Activated CD8-positive, alpha-beta memory T cell treated with anti-CD3 and anti-CD28 coated beads, Interleukin-2, amount 50 U/mL, for 1 hour (primary cell): ENCODE measurements around the gene PIK3CG.
"Not testable (repeated sequence)": the region's sequence is repeated elsewhere in the genome, so short reads cannot be mapped to it uniquely, and the experiment has no call there.

ENCODE experiments used
- DNase-seq: peaks from one replicate; pipeline ENCODE4 v3.0.0-alpha.2; 2020; ENCODE audit errors: extremely low read depth

PIK3CG gene

DNA sequence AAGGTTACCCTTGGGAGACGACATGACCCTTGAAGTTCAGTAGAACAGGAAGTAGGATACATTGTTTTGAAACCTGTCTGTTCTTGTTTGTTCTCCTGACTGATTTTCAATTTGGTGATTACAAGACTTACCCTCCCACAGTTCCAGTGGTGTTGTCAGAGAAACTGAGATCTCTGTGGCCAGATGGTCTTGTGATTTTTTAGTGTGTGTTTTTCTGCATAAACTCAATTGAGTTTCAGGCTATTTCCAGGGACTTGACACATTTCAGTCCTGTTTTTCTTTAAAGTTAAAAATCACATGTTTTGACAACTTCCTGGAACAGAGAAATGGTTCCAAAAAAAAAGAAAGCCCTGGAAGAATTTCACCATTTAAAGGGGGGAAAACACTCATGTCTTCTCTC lies 22.3 kb downstream of the PIK3CG start:
- DNase-seq: no peak

DNA sequence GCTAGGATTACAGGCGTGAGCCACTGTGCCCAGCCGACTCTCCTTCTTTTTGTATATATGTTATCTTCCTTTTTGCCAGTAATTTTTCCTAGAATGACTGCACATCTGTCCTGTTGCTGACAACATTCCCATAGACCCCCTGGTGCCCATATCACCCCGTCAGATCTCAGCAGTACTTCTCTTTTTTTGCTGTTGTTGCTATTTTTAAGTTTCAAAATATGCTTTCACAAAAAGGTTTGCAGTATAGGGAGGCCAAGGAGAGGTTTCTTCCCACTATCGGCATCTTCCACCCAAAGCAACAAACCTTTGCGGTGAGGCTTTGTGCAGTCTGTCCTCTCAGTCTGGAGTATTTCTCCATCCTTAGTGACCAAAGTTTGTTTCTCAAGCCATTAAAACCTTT lies 23.1 kb downstream of the PIK3CG start:
- DNase-seq: no peak

DNA sequence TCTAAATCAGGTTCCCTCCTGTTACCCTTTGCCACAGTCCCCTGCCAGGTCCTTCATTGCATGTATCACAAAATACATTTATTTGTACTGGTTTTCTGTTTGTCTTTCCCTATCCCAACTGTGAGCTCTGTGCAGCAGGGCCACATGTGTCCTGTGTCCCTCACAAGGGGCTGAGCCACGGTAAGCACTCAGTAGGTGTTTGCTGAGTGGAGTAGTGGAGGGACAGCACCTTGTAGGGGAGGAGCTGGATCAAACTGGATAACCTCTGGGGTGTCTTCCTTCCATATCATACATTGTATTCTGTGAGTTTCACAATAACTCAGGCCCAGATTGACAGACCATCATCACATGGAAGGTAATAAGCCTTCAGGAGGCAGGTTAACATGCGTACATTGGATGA lies 25.9 kb downstream of the PIK3CG start:
- no peak for DNase-seq

DNA sequence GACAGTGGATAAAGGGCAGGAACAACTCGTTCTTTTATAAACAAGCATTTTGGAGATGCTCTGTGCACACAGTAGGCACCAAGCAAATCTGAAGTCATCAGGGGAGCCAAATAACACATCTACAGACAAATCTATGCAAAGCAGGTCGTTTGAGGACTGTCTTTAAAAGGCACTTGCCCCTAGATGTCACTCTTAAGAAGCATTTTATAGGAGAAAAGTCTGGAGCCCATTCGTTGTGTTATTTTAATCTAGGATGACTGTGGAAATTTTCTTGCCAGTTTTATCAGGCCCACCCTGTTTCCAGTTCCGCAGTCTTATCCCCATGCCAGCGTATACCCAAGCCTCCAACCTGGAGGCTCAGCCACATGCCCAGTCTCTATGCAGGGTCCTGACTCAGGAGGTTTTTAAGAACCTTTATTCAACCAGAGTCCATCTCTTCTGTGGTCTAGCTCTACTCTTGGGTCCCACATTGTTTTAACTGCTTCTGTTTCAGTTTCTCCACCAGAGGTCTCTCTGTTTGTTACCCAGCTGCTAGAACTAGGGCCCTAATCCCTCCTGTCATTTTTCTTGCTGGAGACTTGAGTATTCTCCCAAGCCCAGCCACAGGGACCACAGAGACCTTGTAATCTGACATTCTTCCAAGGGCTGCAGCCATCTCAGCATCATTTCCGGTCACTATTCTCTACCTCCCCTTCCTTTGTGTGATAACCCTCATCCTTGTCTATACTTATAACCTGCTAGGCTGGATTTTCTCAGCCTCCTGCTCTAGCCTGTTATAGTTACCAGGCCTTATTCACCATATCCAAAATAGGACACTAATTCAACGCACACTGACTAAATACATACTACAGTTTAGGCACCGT lies 26.7 kb downstream of the PIK3CG start:
- no peak for DNase-seq

DNA sequence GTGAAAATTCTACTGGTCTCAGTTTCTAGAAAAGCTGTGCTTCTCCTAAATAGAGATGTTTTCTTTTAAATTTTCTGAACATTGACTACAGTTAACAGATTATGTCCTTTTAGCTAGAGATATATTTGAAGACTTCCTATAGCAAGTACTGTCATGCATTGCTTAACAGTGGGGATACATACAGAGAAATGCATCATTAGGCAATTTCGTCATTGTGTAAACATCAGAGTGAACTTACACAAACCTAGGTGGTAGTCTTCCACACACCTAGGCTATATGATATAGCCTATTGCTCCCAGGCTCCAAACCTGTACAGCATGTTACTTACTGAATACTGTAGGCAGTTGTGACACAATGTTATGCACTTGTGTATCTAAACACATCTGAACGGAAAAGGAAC lies 28.5 kb downstream of the PIK3CG start:
- DNase-seq: no peak

DNA sequence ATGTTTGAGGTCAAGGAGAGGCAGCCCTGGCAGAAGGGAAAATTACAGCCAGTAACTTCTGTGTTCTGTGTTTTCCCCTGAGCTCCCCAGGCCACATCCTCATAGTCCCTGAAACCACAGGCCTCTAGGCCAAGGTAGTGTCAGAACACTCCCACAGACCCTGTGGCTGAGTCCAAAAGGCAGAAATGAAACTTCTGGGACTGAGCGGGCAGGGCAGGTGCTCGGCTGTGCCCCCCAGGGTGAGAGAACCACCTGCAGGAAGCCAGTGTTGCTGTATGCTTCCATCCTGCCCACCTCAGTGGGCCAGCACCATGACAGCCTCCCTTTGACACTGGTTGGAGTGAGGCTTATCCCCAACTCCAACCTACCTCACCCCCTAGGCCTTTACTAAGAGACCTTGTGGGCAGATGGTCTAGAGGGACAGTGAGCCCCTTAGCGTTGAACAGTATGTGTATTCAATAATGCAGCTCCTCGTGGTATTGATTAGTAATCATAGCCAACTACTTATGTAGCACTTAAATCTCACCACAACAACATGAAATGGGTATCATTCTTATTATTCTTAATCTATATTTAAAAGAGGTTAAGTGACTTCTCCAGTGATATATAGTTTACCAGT lies 30.3 kb downstream of the PIK3CG start:
- no peak for DNase-seq

DNA sequence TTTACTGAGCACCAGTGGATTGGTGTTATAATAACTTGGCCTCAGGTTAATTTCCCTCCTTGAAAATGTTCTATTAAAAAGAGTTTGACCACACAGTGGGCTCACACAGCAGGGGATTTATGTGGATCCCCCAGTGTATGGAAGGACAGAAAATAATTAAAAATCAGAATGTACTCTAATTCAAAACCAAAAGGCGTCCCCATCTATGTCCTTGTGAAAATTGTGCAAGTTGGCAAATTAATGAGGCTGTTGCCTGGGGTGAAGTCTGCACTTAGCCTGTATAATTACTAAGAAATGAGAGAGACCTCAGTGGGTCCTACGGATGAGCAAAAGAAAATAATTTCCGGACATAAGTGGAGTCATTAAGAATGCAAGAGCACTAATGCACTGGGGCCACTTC lies 31.1 kb downstream of the PIK3CG start:
- no peak for DNase-seq

DNA sequence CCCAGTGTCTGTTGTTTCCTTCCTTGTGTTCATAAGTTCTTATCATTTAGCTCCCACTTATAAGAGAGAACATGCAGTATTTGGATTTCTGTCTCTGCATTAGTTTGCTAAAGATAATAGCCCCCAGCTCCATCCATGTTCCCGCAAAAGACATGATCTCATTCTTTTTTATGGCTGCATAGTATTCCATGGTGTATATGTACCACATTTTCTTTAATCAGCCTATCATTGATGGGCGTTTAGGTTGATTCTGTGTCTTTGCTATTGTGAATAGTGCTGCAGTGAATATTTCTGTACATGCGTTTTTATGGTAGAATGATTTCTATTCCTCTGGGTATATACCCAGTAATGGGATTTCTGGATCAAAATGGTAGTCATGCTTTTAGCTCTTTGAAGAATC lies 32.5 kb downstream of the PIK3CG start:
- not testable (repeated sequence) for DNase-seq

DNA sequence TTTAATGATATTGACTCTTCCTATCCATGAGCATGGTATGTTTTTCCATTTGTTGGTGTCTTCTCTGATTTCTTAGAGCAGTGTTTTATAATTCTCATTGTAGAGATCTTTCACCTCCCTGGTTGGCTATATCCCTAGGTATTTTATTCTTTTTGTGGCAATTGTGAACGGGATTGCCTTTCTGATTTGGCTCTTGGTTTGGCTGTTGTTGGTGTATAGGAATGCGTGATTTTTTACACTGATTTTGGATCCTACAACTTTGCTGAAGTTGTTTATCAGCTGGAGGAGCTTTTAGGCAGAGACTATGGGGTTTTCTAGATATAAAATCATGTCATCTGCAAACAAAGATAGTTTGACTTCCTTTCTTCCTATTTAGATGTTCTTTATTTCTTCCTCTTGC lies 33.9 kb downstream of the PIK3CG start:
- DNase-seq: not testable (repeated sequence)

DNA sequence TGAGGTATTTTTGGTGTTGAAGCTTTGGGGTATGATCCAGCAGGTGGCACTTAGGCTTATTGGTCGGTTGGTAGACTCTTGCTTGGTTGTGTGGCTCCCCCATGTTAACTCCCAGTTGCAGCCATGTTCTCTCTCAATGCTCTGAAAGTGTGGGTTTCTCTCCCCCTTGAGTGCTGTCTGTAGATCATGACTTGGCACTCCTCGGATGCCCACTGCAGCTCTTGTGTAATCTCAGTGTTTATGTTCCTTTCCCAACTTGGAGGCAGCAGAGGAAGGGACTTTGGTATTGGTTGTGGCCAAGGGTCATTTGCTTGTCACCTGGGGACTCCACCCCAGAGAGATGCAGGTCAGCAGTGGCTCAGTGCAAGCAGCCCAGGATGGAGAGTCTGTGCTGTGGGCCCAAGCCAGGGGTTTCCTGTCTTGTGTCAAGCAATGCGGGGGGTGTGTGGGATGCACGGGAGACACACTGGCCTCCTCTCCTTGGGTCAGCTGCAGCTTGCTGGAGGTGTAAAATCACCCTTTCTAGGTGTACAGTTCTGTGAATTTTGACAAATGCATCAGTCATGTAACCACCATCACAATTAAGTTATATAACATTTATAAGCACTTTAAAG lies 36.9 kb downstream of the PIK3CG start:
- DNase-seq: no peak

DNA sequence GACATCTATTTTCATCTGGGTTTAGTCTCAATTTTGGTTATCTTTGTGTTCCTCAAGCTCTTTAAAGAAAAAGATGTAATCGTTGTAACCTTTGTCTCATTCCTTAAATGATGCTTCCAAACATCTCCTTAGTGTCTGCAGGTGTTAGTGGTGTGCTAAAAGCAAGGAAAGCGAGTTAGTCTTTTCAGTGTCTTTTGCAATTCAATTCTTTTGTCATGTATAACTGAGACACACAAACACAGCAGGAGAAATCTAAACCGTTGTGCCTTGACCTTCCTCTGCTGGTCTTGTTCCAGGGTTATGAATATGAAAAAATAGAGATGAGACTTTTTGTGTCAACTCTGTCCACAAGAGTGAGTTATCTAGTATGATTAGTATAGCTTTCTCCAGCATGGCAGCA lies 40.7 kb downstream of the PIK3CG start:
- no peak for DNase-seq

DNA sequence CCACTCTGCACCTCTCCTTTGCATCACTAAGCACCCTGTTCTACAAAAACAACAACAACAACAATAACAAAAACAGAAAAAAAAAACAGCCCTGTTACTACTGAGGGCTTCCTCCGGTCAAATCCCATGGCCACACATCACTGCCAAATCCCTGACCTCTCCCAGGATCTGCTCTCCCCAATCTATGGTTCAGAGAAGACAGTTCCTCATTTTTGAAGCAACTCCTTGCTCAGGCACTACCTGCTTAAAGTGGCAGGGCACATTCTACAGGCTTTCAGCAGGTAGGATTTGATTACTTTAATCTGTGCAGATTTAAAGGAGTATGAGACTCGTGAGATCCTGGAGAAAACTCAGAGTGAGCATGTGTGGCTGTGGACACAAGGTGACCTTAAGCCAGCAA lies 46.9 kb downstream of the PIK3CG start:
- no peak for DNase-seq

DNA sequence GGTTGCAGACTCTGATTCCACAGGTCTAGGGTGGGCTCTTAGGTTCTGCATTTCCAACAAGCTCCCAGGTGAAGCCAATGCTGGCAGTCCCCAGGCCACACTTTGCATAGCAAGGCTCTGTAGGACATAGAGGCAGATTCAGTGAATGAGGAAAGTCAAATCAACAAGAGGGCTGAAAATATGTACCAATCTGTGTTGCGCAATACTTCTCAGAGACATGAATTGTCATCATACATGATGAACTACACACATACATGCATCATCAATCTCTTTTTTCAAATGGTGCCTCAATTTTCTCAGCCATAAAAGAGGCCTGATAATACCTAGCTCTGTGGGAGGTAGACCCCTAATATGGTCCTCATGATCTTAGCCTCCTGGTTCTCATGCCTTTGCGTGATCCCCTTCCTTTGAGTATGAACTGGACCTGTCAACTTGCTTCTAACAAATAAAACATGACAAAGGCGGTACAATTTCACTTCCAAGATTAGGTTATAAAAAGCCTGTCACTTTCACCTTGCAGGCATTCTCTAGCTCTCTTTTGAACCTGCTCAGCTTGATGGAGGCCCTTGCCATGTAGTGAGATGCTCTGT lies 49.0 kb downstream of the PIK3CG start:
- DNase-seq: no peak

DNA sequence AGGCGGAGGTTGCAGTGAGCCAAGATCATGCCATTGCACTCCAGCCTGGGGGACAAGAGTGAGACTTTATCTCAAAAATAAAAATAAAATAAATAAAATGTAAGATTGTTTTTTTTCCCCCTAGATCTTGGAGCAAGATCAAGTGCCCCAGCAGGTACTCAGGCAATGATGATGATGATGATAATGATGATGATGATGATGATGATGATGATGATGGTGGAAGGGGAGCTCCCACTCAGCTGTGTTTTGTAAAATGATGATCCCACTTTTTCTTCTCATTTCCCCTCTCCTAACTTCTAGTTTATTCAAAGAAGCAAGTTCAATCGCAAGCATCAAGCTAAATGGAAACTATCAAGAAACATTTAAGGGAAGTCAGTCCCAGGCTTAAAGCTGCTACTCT lies 50.3 kb downstream of the PIK3CG start:
- DNase-seq: no peak

DNA sequence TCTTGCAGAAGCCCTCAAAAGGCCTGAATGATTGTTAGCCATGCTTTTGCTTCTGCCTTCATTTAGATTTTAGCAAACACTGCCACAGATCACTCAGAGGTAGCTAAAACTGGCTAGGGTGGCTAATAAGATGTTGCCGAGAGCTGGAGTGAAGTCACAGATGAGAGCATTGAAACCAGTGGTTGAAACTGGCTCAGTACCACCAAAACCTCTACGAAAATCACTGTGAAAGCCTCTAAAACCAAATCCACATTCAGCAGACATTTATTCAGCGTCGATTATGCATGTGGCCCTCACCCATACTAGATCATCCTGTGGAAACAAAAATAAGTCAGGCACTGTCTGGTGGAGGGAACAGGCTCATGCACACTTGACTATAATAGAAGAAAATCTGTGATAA lies 50.8 kb downstream of the PIK3CG start:
- DNase-seq: no peak

DNA sequence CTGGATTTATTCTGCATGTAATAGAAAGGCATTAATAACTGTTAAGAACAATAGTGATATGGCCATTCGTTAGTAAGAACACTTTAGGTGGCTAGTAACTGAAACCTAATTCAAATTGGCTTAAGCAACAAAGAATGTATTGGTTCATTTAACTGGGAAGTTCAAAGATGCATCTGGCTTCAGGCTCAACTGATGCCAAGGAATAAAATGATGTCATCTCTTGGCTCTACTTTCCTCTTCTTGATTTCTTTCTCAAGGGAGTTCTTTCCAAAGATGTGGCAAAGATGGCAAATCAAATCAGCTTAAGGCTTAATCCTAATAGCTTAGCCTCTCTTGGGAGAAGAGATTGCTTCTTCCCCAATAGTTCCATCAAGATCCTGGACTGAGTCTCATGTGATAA lies 51.6 kb downstream of the PIK3CG start:
- no peak for DNase-seq

DNA sequence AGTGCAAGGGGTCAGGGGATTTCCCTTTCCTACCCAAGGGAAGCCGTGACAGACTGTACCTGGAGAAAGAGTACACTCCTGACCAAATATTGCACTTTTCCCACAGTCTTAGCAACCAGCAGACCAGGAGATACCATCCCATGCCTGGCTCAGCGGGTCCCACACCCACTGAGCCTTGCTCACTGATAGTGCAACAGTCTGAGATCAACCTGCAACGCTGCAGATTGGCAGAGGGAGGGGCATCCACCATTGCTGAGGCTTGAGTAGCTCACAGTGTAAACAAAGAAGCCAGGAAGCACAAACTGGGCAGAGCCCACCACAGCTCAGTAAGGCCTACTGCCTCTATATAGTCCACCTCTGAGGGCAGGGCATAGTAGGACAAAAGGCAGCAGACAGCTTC lies 53.9 kb downstream of the PIK3CG start:
- DNase-seq: no peak

DNA sequence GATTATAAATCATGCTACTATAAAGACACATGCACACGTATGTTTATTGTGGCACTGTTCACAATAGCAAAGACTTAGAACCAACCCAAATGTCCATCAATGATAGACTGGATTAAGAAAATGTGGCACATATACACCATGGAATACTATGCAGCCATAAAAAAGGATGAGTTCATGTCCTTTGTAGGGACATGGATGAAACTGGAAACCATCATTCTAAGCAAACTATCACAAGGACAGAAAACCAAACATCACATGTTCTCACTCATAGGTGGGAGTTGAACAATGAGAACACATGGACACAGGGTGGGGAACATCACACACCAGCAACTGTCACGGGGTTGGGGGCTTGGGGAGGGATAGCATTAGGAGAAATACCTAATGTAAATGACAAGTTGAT lies 59.4 kb downstream of the PIK3CG start:
- not testable (repeated sequence) for DNase-seq

DNA sequence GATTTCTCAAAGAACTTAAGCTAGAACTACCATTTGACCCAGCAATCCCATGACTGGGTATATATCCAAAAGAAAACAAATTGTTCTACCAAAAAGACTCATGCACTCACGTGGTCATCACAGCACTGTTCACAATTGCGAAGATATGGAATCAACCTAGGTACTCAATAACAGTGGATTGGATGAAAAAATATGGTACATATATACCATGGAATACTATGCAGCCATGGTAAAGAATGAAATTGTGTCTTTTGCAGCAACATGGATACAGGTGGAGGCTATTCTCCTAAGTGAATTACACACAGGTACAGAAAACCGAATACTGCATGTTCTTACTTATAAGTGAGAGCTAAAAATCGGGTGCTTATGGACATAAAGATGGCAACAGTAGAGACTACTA lies 61.8 kb downstream of the PIK3CG start:
- no peak for DNase-seq

DNA sequence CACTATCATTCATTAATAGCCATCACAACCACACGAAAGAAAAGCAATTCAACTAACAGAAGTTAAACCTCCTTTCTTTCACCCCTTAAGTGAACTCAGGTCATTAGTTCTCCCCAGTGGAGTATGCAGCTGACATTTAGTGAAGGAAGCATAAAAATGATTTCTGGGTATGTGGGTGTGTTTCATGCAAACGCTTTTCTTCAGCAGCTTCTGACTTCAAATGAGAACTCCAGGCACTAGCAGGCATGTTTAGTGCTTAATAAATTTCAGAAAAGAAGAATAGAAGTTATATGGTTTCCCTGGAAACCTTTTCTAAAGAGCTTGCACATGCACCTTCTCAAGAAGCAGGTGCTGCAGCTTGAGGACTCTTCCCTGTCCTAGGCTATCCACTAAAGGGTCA lies 62.5 kb downstream of the PIK3CG start:
- no peak for DNase-seq

DNA sequence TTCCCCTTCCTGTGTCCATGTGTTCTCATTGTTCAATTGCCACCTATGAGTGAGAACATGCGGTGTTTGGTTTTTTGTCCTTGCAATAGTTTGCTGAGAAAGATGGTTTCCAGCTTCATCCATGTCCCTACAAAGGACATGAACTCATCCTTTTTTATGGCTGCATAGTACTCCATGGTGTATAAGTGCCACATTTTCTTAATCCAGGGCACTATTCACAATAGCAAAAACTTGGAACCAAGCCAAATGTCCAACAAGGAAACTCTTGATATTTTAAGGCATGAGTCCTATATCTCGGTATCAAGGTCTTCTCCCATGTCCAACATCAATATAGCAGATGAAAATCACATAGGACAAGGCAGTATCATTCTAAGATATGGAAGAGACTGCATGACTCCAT lies 64.5 kb downstream of the PIK3CG start:
- DNase-seq: not testable (repeated sequence)

DNA sequence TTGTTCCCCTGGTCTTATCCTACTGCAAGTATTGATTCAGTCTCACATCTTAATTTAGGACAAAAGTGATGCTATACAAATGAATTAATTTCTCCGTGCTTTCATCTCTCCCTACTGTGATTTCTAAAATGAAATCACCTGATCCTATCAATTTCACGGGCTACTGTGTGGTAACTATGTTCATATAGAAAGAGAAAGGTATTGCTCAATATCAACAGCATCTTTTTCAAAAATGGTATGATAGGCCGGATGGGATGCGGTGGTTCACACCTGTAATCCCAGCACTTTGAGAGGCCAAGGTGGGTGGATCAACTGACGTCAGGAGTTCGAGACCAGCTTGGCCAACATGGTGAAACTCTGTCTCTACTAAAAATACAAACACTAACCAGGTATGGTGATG lies 71.2 kb downstream of the PIK3CG start:
- DNase-seq: no peak

DNA sequence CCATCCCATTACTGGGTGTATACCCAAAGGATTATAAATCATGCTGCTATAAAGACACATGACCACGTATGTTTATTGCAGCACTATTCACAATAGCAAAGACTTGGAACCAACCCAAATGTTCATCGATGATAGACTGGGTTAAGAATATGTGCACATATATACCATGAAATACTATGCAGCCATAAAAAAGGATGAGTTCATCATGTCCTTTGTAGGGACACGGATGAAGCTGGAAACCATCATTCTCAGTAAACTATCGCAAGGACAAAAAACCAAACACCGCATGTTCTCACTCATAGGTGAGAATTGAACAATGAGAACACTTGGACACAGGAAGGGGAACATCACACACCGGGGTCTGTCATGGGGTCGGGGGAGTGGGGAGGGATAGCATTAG lies 73.0 kb downstream of the PIK3CG start:
- DNase-seq: not testable (repeated sequence)
